GM04504 (cell line): ENCODE results near the gene LIN7A.

ENCODE experiments used
- DNase-seq: peaks from one replicate; pipeline ENCODE4 v3.0.0-alpha.2; 2012; ENCODE audit warnings: low read depth

Gene LIN7A

GRCh38 chr12:80860206-80860605 is 77.5 kb downstream of the LIN7A start:
- DNase-seq, result no peak

- no peak for DNase-seq
These were observed 79.4 kb downstream of the LIN7A start for GRCh38 chr12:80858356-80858755.

- no peak for DNase-seq
These were observed 80.4 kb downstream of the LIN7A start for GRCh38 chr12:80857311-80857710.

GRCh38 chr12:80849337-80849736 is 88.4 kb downstream of the LIN7A start:
- DNase-seq, result no peak

- no peak for DNase-seq
These were observed 88.9 kb downstream of the LIN7A start for GRCh38 chr12:80848858-80849257.

- no peak for DNase-seq
These were observed 90.2 kb downstream of the LIN7A start for GRCh38 chr12:80847575-80847974.

GRCh38 chr12:80846952-80847351 is 90.8 kb downstream of the LIN7A start:
- DNase-seq, result no peak

- no peak for DNase-seq
These were observed 92.1 kb downstream of the LIN7A start for GRCh38 chr12:80845639-80846038.

- no peak for DNase-seq
These were observed 93.8 kb downstream of the LIN7A start for GRCh38 chr12:80843969-80844368.

- DNase-seq, result no peak
These were observed 99.0 kb downstream of the LIN7A start for GRCh38 chr12:80838708-80839107.

GRCh38 chr12:80838024-80838658 is 99.6 kb downstream of the LIN7A start:
- no peak for DNase-seq

- DNase-seq, result peak; percentile 47
These were observed 100.3 kb downstream of the LIN7A start for GRCh38 chr12:80837342-80837978.

GRCh38 chr12:80834724-80835123 is 103.0 kb downstream of the LIN7A start:
- no peak for DNase-seq

GRCh38 chr12:80830533-80831088 is 107.1 kb downstream of the LIN7A start:
- DNase-seq, result no peak

- DNase-seq, result peak; percentile 9
These were observed 108.0 kb downstream of the LIN7A start for GRCh38 chr12:80829767-80830166.

- DNase-seq, result no peak
These were observed 112.2 kb downstream of the LIN7A start for GRCh38 chr12:80825506-80825905.

- DNase-seq, result no peak
These were observed 114.3 kb downstream of the LIN7A start for GRCh38 chr12:80823393-80823792.

GRCh38 chr12:80821513-80822000 is 116.2 kb downstream of the LIN7A start:
- no peak for DNase-seq

- DNase-seq, result no peak
These were observed 118.9 kb downstream of the LIN7A start for GRCh38 chr12:80818878-80819277.

GRCh38 chr12:80815351-80815750 is 122.4 kb downstream of the LIN7A start:
- no peak for DNase-seq

- no peak for DNase-seq
These were observed 123.3 kb downstream of the LIN7A start for GRCh38 chr12:80814453-80814852.

GRCh38 chr12:80813820-80814219 is 123.9 kb downstream of the LIN7A start:
- no peak for DNase-seq

GRCh38 chr12:80811957-80812708 is 125.6 kb downstream of the LIN7A start:
- DNase-seq, result no peak
